Thoracic aorta (tissue), 2 donors: ENCODE results near the gene PTCD2. TPM values are rescaled to one million over a fixed set of nuclear protein-coding genes. Genes with fewer than 3 reads are reported as not detected.
"Not testable (repeated sequence)": the region's sequence is repeated elsewhere in the genome, so short reads cannot be mapped to it uniquely, and the experiment has no call there.

ENCODE experiments used
- ATAC-seq: fragments of 150-250 bp; one replicate; pipeline ENCODE4 v1.8.0; 2017; ENCODE audit warnings: low read depth; ENCODE audit not compliant: insufficient number of reproducible peaks, low FRiP score
- DNase-seq: peaks from one replicate; pipeline ENCODE4 v3.0.0-alpha.2; 2020; ENCODE audit warnings: low spot score
- H3K27ac ChIP-seq, 2 donors: fragments of 200-600 bp; sonication (generic); 1 replicate in 1 of 2; 2 replicates in 1 of 2; pipeline ENCODE4 v1.5.1; 2016; ENCODE audit warnings: mild to moderate bottlenecking in 2 of 2, moderate library complexity in 2 of 2
- H3K27me3 ChIP-seq: fragments of 200-600 bp; sonication (generic); replicated peaks from 2 replicates; pipeline ENCODE4 v1.6.0; 2016; ENCODE audit warnings: mild to moderate bottlenecking; ENCODE audit not compliant: insufficient read depth
- H3K36me3 ChIP-seq: fragments of 200-600 bp; sonication (generic); one replicate; pipeline ENCODE4 v1.5.1; 2016
- H3K4me1 ChIP-seq, 2 donors: fragments of 200-600 bp; sonication (generic); 1 replicate in 1 of 2; 2 replicates in 1 of 2; pipeline versions ENCODE4 v1.5.1 to v1.6.0; 2016; ENCODE audit warnings: low read depth in 2 of 2, mild to moderate bottlenecking in 1 of 2; ENCODE audit not compliant: control insufficient read depth in 1 of 2
- H3K4me3 ChIP-seq: fragments of 200-600 bp; sonication (generic); 2 replicates; pipeline ENCODE4 v1.5.1; 2016; ENCODE audit warnings: mild to moderate bottlenecking
- H3K9me3 ChIP-seq: fragments of 200-600 bp; sonication (generic); 2 replicates; pipeline ENCODE4 v1.5.1; 2016
- total RNA-seq, 2 donors: library from RNA; depleted of rRNA; stranded (reverse); fragments of >200 nt; gene quantifications; one replicate each; pipeline versions ENCODE4 v1.1.0 to v1.2.3, GENCODE V29; 2016
- TF ChIP-seq, protein P1 (sequence below): fragments of 200-600 bp; sonication (generic); IDR thresholded peaks from one replicate; pipeline ENCODE4 v1.5.1; 2019; ENCODE audit warnings: antibody characterized with exemption

PTCD2 gene
- total RNA-seq, 2 donors from 2014 or later = 2.8 to 5.3 TPM

DNA sequence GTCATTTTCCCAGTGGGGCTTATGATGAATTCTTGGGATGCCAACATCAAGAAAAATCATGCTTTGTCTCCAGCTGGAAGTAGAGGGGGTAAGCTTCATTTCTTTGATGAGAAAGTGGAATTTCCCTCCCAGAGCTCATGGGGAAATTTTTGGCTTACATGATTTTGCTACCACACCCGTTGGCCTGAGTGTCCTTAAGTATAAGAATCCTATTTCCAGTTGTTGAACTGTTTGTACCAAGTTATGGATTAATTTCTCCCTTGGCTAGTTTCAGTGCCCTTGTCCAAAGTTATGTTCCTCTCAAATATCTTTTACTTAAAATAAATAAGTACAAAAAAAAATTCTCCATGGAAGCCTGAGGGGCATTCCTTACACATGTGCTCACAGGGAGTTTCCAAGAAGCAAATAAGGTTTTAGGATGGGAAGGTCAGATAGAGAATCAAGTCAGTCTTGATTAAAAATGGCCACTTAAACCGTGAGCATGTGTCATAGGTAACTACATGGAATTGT is 82.3 kb downstream of the PTCD2 start:
- Histone ChIP-seq H3K4me3 (no peak overlapping the region), H3K9me3 (peaks cover 10% of the 10 kb centered on the region), H3K27ac (peak overlapping the region; percentile 69 to 91), H3K36me3 (no peaks in the 10 kb centered on the region), H3K4me1 (peaks cover 24 to 40% of the 10 kb centered on the region in 2 donors), H3K27me3 (no peaks in the 10 kb centered on the region)
- TF ChIP-seq, protein P1, sequence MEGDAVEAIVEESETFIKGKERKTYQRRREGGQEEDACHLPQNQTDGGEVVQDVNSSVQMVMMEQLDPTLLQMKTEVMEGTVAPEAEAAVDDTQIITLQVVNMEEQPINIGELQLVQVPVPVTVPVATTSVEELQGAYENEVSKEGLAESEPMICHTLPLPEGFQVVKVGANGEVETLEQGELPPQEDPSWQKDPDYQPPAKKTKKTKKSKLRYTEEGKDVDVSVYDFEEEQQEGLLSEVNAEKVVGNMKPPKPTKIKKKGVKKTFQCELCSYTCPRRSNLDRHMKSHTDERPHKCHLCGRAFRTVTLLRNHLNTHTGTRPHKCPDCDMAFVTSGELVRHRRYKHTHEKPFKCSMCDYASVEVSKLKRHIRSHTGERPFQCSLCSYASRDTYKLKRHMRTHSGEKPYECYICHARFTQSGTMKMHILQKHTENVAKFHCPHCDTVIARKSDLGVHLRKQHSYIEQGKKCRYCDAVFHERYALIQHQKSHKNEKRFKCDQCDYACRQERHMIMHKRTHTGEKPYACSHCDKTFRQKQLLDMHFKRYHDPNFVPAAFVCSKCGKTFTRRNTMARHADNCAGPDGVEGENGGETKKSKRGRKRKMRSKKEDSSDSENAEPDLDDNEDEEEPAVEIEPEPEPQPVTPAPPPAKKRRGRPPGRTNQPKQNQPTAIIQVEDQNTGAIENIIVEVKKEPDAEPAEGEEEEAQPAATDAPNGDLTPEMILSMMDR = no peak
- peak; percentile 72 for ATAC-seq
- DNase-seq = no peak

DNA sequence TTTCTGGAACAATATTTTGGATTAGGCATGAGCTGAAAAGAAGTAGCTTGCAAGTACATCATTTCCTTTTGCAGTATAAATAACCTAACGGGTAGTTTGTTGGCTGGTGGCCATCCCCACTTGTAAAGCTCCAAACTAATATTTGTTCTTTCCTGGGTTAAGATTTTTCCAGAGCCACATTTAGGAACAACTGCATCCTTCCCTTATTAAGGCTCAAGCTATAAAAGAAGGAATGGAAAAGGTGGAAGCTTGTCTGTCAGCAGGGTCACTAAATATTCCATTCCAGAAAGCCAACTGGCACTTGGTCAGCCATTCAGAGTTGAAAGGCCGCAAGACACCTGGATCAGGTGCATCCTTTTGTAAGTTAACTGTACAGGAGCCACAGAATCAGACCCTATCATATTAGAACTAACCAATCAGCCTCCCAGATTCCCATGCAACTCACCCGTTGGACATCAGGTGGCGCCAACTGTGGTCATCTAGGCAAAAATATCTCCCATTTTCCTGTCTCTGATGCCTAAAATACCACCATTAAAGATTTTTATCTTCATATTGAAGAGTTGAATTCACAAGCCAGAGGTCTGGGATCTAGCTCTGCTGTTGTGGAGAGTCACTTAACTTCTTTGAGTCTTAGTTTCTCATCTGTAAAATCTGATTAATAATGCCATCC is 82.9 kb downstream of the PTCD2 start:
- ATAC-seq (peak; percentile 61), DNase-seq (peak; percentile 64)
- H3K27ac ChIP-seq = peak overlapping the region; percentile 69 to 91
- no peaks in the 10 kb centered on the region for H3K36me3 ChIP-seq
- no peaks in the 10 kb centered on the region for H3K27me3 ChIP-seq
- peaks cover 10% of the 10 kb centered on the region for H3K9me3 ChIP-seq
- peaks cover 19 to 35% of the 10 kb centered on the region in 2 donors for H3K4me1 ChIP-seq
- no peak overlapping the region for H3K4me3 ChIP-seq
- TF ChIP-seq, protein P1 = no peak

DNA sequence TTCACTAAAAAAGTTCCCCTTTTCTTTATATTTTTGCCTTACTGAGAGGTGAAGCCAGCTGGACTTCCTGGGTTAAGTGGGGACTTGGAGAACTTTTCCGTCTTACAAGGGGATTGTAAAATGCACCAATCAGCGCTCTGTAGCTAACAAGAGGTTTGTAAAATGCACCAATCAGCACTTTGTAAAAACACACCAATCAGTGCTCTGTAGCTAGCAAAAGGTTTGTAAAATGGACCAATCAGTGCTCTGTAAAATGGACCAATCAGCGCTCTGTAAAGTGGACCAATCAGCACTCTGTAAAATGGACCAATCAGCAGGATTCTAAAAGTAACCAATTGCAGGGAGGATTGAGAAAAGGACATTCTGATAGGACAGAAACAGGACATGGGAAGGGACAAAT is 84.6 kb downstream of the PTCD2 start:
- H3K4me3 ChIP-seq, ATAC-seq, H3K36me3 ChIP-seq, H3K27ac ChIP-seq, DNase-seq, H3K27me3 ChIP-seq: not testable (repeated sequence)
- H3K4me1 ChIP-seq = peaks cover 14 to 30% of the 10 kb centered on the region in 2 donors
- H3K9me3 ChIP-seq = peaks cover 10% of the 10 kb centered on the region

DNA sequence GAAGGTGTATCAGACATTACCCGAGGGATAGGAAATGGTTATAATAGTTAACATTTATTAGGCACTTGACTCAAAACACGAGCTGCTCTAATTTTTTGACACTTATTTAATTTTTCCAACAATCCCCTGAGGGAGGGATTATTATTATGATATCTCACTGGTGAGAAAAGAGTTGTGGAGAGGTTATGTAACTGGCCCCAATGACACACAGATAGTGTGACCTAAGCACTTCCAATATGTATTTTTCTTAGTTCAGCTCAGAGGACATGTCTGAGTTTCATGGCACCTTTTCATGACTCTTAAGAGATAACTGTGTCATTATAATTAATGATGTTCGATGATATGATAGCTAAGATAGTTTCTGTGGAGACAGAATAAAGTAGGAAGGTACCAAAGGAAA is 86.9 kb downstream of the PTCD2 start:
- TF ChIP-seq, protein P1 = no peak
- ATAC-seq = no peak

DNA sequence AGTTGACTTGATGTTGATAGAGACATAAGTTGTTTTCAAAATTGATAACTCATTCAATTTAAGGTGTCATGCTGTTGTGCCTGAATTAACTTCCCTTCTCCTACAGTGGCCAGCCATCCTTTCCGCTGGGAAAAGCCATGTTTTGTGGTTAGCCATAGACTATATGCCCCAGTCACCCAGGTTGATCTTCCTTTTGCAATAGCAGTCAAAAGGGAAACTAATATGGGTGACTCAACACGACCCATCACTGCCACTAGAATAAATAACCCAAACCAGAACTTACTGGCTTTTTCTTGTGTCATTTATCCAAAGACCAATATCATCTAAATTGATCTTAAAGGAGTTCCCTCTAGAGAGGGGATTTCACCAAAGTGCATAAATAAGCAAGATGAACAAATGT is 87.4 kb downstream of the PTCD2 start:
- ATAC-seq (no peak), DNase-seq (no peak)
- TF ChIP-seq, protein P1 = no peak
- Histone ChIP-seq H3K9me3 (no peaks in the 10 kb centered on the region), H3K4me1 (peaks cover 9 to 30% of the 10 kb centered on the region in 2 donors), H3K4me3 (no peak overlapping the region), H3K36me3 (no peaks in the 10 kb centered on the region), H3K27me3 (no peaks in the 10 kb centered on the region), H3K27ac (no peak overlapping the region)

More for the DNA sequence above, 86.9 kb downstream of the PTCD2 start:
- no peak overlapping the region for H3K4me3 ChIP-seq
- H3K36me3 ChIP-seq = no peaks in the 10 kb centered on the region
- peaks cover 11 to 30% of the 10 kb centered on the region in 2 donors for H3K4me1 ChIP-seq
- no peak for DNase-seq
- H3K9me3 ChIP-seq = no peaks in the 10 kb centered on the region
- H3K27ac ChIP-seq = no peak overlapping the region
- H3K27me3 ChIP-seq = no peaks in the 10 kb centered on the region
